ENCODE results near the gene ATL2. TPM values are rescaled to one million over a fixed set of nuclear protein-coding genes. Genes with fewer than 3 reads are reported as not detected.

Gene ATL2
- polyA plus RNA-seq, 3 donors = 7.8 to 28.3 (median 10.8) TPM

DNA sequence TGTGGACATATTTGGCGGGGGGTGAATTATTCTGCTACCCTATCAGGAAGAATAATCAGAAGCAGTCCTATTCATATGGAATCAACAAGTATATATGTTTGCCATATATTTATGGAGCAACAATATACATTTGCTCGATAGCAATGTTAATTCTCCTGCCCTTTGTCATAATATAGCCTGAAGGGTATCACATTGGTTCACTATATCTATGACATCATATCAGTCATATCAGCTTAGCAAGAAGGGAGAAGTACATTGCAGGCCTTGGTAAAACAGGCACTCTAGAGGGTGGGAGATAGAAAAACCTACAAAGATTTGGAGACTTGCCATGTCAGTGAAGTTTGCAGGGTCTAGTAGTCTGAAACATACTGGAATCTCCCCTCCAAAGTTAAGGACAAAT, 128.4 kb downstream of the ATL2 start:
- Histone ChIP-seq H3K27me3 (ENCODE audit: control insufficient read depth in 2 of 2, insufficient read depth in 2 of 2, low read length in 2 of 2) (no peaks in the 10 kb centered on the region), H3K9ac (ENCODE audit: insufficient read depth, low read length, poor library complexity, severe bottlenecking) (no peak overlapping the region), H3K4me3 (replicated peaks in 1 of 3; ENCODE audit: low read depth in 2 of 3, low read length in 3 of 3) (no peak overlapping the region), H3K4me2 (replicated peaks; ENCODE audit: extremely low read depth, low read length, poor library complexity, severe bottlenecking) (no peak overlapping the region), H3K9me3 (replicated peaks in 1 of 2; ENCODE audit: control insufficient read depth in 1 of 2, insufficient read depth in 1 of 2, low read length in 2 of 2) (no peaks in the 10 kb centered on the region), H3K4me1 (ENCODE audit: control insufficient read depth in 1 of 2, insufficient read depth in 2 of 2, low read length in 2 of 2) (peaks cover 3 to 10% of the 10 kb centered on the region in 2 donors), H3K79me2 (ENCODE audit: insufficient read depth, low read length) (no peaks in the 10 kb centered on the region), H2AFZ (ENCODE audit: insufficient read depth, low read depth, low read length, poor library complexity, severe bottlenecking) (no peak overlapping the region), H4K20me1 (ENCODE audit: insufficient read depth, low read length) (no peaks in the 10 kb centered on the region), H3K27ac (ENCODE audit: low read depth in 1 of 2, low read length in 2 of 2) (no peak overlapping the region), H3K36me3 (replicated peaks in 1 of 2; ENCODE audit: control insufficient read depth in 1 of 2, insufficient read depth in 2 of 2, low read length in 2 of 2) (no peaks in the 10 kb centered on the region)
- Mint-ChIP-seq H3K27ac (no peak overlapping the region), H3K9me3 (peaks cover 0 to 2% (median 0%) of the 10 kb centered on the region in 7 donors), H3K36me3 (peaks cover 2 to 3% of the 10 kb centered on the region in 2 donors), H3K4me1 (peaks cover 13% of the 10 kb centered on the region), H3K4me3 (no peak overlapping the region), H3K27me3 (ENCODE audit: low read depth in 3 of 3) (peaks cover 2 to 7% (median 3%) of the 10 kb centered on the region in 3 donors)
- no peak for TF ChIP-seq CTCF (IDR thresholded peaks at IDR 0.05)
- intact Hi-C loops (cut with micrococcal nuclease) = no loop called here
- no peak for DNase-seq
- WGBS (ENCODE audit: insufficient coverage) = no CpG with 5 or more reads among the region's 2 CpGs

GRCh38 chr2:38248255-38248654, 128.8 kb downstream of the ATL2 start:
- no peaks in the 10 kb centered on the region for H3K36me3 ChIP-seq (replicated peaks in 1 of 2; ENCODE audit: control insufficient read depth in 1 of 2, insufficient read depth in 2 of 2, low read length in 2 of 2)
- intact Hi-C loops (cut with micrococcal nuclease) = no loop called here
- no peak overlapping the region for H3K27ac Mint-ChIP-seq
- no peak overlapping the region for H3K27ac ChIP-seq (ENCODE audit: low read depth in 1 of 2, low read length in 2 of 2)
- H3K9me3 ChIP-seq (replicated peaks in 1 of 2; ENCODE audit: control insufficient read depth in 1 of 2, insufficient read depth in 1 of 2, low read length in 2 of 2) = no peaks in the 10 kb centered on the region
- no peak overlapping the region for H3K4me3 ChIP-seq (replicated peaks in 1 of 3; ENCODE audit: low read depth in 2 of 3, low read length in 3 of 3)
- no peak overlapping the region for H3K4me2 ChIP-seq (replicated peaks; ENCODE audit: extremely low read depth, low read length, poor library complexity, severe bottlenecking)
- H3K4me3 Mint-ChIP-seq = no peak overlapping the region
- DNase-seq = no peak
- H3K9me3 Mint-ChIP-seq = peaks cover 0 to 2% (median 0%) of the 10 kb centered on the region in 7 donors
- H3K79me2 ChIP-seq (ENCODE audit: insufficient read depth, low read length) = no peaks in the 10 kb centered on the region
- peaks cover 13% of the 10 kb centered on the region for H3K4me1 Mint-ChIP-seq
- peaks cover 2 to 3% of the 10 kb centered on the region in 2 donors for H3K36me3 Mint-ChIP-seq
- H3K9ac ChIP-seq (ENCODE audit: insufficient read depth, low read length, poor library complexity, severe bottlenecking) = no peak overlapping the region
- H3K4me1 ChIP-seq (ENCODE audit: control insufficient read depth in 1 of 2, insufficient read depth in 2 of 2, low read length in 2 of 2) = peaks cover 3 to 10% of the 10 kb centered on the region in 2 donors
- H2AFZ ChIP-seq (ENCODE audit: insufficient read depth, low read depth, low read length, poor library complexity, severe bottlenecking) = no peak overlapping the region
- WGBS (ENCODE audit: insufficient coverage) = no CpG with 5 or more reads among the region's 4 CpGs
- H3K27me3 Mint-ChIP-seq (ENCODE audit: low read depth in 3 of 3) = peaks cover 2 to 7% (median 3%) of the 10 kb centered on the region in 3 donors
- H4K20me1 ChIP-seq (ENCODE audit: insufficient read depth, low read length) = no peaks in the 10 kb centered on the region
- TF ChIP-seq CTCF (IDR thresholded peaks at IDR 0.05) = no peak
- no peaks in the 10 kb centered on the region for H3K27me3 ChIP-seq (ENCODE audit: control insufficient read depth in 2 of 2, insufficient read depth in 2 of 2, low read length in 2 of 2)
